Progenitor cell of endocrine pancreas (in vitro differentiated cells): ENCODE results near the gene CDC20B. TPM values are rescaled to one million over a fixed set of nuclear protein-coding genes. Genes with fewer than 3 reads are reported as not detected.

Source experiments
- DNase-seq: peaks from one replicate; pipeline ENCODE4 v3.0.0; 2021; ENCODE audit warnings: low spot score; ENCODE audit not compliant: unreplicated experiment
- H3K27ac Mint-ChIP-seq: 2 replicates; pipeline ENCODE4 v1.8.0; 2021; ENCODE audit warnings: mild to moderate bottlenecking, moderate library complexity, mixed read lengths
- H3K27me3 Mint-ChIP-seq: 2 replicates; pipeline ENCODE4 v1.8.0; 2021; ENCODE audit warnings: mixed read lengths
- H3K36me3 Mint-ChIP-seq: 2 replicates; pipeline ENCODE4 v1.8.0; 2022; ENCODE audit warnings: mixed read lengths; ENCODE audit not compliant: insufficient read depth
- H3K4me1 Mint-ChIP-seq: 2 replicates; pipeline ENCODE4 v1.8.0; 2021; ENCODE audit warnings: low read depth, mixed read lengths
- H3K4me3 Mint-ChIP-seq: 2 replicates; pipeline ENCODE4 v1.8.0; 2021; ENCODE audit warnings: low read depth, mild to moderate bottlenecking, moderate library complexity, mixed read lengths
- H3K9me3 Mint-ChIP-seq: 2 replicates; pipeline ENCODE4 v1.8.0; 2021; ENCODE audit warnings: low read depth, mixed read lengths
- total RNA-seq: library from RNA; stranded (reverse); gene quantifications from 2 replicates; pipeline ENCODE4 v1.2.1, GENCODE V29; 2021
- TF ChIP-seq, protein P1 (sequence below): fragments of 200-600 bp; sonication (generic); IDR thresholded peaks from one replicate; pipeline ENCODE4 v1.5.0; 2021; ENCODE audit warnings: antibody characterized with exemption, mild to moderate bottlenecking; ENCODE audit not compliant: unreplicated experiment

The CDC20B gene
- total RNA-seq, 1 donor from 2014 or later = not detected

- Mint-ChIP-seq H3K9me3 (no peaks in the 10 kb centered on the region), H3K27ac (no peak overlapping the region), H3K36me3 (no peaks in the 10 kb centered on the region), H3K4me3 (no peak overlapping the region), H3K27me3 (no peaks in the 10 kb centered on the region), H3K4me1 (peaks cover 20% of the 10 kb centered on the region)
- TF ChIP-seq, protein P1, sequence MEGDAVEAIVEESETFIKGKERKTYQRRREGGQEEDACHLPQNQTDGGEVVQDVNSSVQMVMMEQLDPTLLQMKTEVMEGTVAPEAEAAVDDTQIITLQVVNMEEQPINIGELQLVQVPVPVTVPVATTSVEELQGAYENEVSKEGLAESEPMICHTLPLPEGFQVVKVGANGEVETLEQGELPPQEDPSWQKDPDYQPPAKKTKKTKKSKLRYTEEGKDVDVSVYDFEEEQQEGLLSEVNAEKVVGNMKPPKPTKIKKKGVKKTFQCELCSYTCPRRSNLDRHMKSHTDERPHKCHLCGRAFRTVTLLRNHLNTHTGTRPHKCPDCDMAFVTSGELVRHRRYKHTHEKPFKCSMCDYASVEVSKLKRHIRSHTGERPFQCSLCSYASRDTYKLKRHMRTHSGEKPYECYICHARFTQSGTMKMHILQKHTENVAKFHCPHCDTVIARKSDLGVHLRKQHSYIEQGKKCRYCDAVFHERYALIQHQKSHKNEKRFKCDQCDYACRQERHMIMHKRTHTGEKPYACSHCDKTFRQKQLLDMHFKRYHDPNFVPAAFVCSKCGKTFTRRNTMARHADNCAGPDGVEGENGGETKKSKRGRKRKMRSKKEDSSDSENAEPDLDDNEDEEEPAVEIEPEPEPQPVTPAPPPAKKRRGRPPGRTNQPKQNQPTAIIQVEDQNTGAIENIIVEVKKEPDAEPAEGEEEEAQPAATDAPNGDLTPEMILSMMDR = no peak
- DNase-seq = no peak
Observed at GRCh38 chr5:55136521-55136920, 36.5 kb downstream of the CDC20B start.

GRCh38 chr5:55134053-55134722 lies 38.8 kb downstream of the CDC20B start:
- Mint-ChIP-seq H3K4me1 (peaks cover 11% of the 10 kb centered on the region), H3K27ac (no peak overlapping the region), H3K36me3 (no peaks in the 10 kb centered on the region), H3K27me3 (no peaks in the 10 kb centered on the region), H3K9me3 (peaks cover 8% of the 10 kb centered on the region), H3K4me3 (no peak overlapping the region)
- DNase-seq = no peak
- TF ChIP-seq, protein P1 = no peak

DNA sequence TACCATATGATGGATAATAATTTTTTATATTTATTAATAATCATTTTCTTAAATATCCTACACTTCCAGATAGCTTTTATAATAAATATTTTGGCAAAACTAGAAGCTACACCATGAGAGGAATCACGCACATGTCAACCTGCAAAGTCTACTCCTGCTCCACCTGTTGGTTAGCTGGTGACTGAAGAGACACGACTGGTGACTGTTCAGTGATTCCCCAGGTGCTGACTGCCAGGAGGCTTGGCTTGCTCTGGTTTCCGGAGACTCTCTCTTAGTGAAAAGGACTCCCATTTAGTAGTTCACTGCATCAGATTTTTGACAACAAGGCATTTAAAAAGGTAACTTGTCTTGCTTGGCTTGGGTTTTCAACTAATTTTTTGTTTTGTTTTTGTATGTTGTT lies 49.6 kb downstream of the CDC20B start:
- DNase-seq = no peak

GRCh38 chr5:55114061-55114460 lies 58.9 kb downstream of the CDC20B start:
- H3K27me3 Mint-ChIP-seq = peaks cover 12% of the 10 kb centered on the region
- no peaks in the 10 kb centered on the region for H3K4me1 Mint-ChIP-seq
- no peaks in the 10 kb centered on the region for H3K9me3 Mint-ChIP-seq
- no peaks in the 10 kb centered on the region for H3K36me3 Mint-ChIP-seq
- no peak overlapping the region for H3K27ac Mint-ChIP-seq
- TF ChIP-seq, protein P1 = no peak
- DNase-seq = no peak
- H3K4me3 Mint-ChIP-seq = no peak overlapping the region

More for the DNA sequence above, 49.6 kb downstream of the CDC20B start:
- H3K4me3 Mint-ChIP-seq = no peak overlapping the region
- no peaks in the 10 kb centered on the region for H3K9me3 Mint-ChIP-seq
- TF ChIP-seq, protein P1 = no peak
- no peaks in the 10 kb centered on the region for H3K36me3 Mint-ChIP-seq
- no peaks in the 10 kb centered on the region for H3K4me1 Mint-ChIP-seq
- no peaks in the 10 kb centered on the region for H3K27me3 Mint-ChIP-seq
- no peak overlapping the region for H3K27ac Mint-ChIP-seq

- Mint-ChIP-seq H3K36me3 (no peaks in the 10 kb centered on the region), H3K4me3 (no peak overlapping the region), H3K27ac (no peak overlapping the region), H3K4me1 (no peaks in the 10 kb centered on the region), H3K27me3 (peaks cover 15% of the 10 kb centered on the region), H3K9me3 (no peaks in the 10 kb centered on the region)
- TF ChIP-seq, protein P1 = no peak
- no peak for DNase-seq
Observed at GRCh38 chr5:55113327-55113726, 59.6 kb downstream of the CDC20B start.
